Adrenal gland (tissue), 12 donors: Measurements from ENCODE around the gene RPL15. TPM values are rescaled to one million over a fixed set of nuclear protein-coding genes. Genes with fewer than 3 reads are reported as not detected.

Source experiments
- DNase-seq, 7 donors: peaks; one replicate each; pipeline ENCODE4 v3.0.0-alpha.2; 2019 to 2020
- H3K27ac ChIP-seq, 5 donors: fragments of 200-600 bp; sonication (generic) in 4 of 5; 1 replicate in 3 of 5; 2 replicates in 2 of 5; pipeline versions ENCODE4 v1.5.1 to v1.8.0; 2016 to 2020; ENCODE audit warnings: mild to moderate bottlenecking in 1 of 5
- H3K27me3 ChIP-seq: fragments of 200-600 bp; 2 replicates; pipeline ENCODE4 v1.8.0; 2021
- H3K36me3 ChIP-seq, 2 donors: fragments of 200-600 bp; replicated peaks in 1 of 2; 1 replicate in 1 of 2; 2 replicates in 1 of 2; pipeline versions ENCODE4 v1.5.1 to v1.8.0; 2018 to 2022
- H3K4me1 ChIP-seq, 2 donors: fragments of 200-600 bp; replicated peaks in 1 of 2; 1 replicate in 1 of 2; 2 replicates in 1 of 2; pipeline versions ENCODE4 v1.5.1 to v1.8.0; 2018 to 2021
- H3K4me3 ChIP-seq, 4 donors: fragments of 200-600 bp; sonication (generic) in 3 of 4; one replicate each; pipeline ENCODE4 v1.5.1; 2016 to 2018
- H3K9me3 ChIP-seq, 3 donors: fragments of 200-600 bp; sonication (generic) in 1 of 3; replicated peaks in 1 of 3; 1 replicate in 2 of 3; 2 replicates in 1 of 3; pipeline versions ENCODE4 v1.5.1 to v1.8.0; 2016 to 2021
- CTCF ChIP-seq, 6 experiments: fragments of 450-650 bp in 4 of 6; fragments of 200-600 bp in 2 of 6; sonication (generic) in 1 of 6; IDR thresholded peaks; 1 replicate in 5 of 6; 2 replicates in 1 of 6; pipeline versions ENCODE4 v1.5.1 to v1.8.0; 2016 to 2021; ENCODE audit warnings: antibody characterized with exemption in 6 of 6, mild to moderate bottlenecking in 2 of 6, moderate library complexity in 1 of 6
- POLR2A ChIP-seq, 2 donors: fragments of 450-650 bp; IDR thresholded peaks; one replicate each; pipeline ENCODE4 v1.6.1; 2017; ENCODE audit warnings: antibody characterized with exemption in 2 of 2, mild to moderate bottlenecking in 2 of 2, moderate library complexity in 1 of 2
- WGBS, 4 donors: extraction: QIAGEN DNeasy Blood & Tissue Kit in 2 of 4; methylation state at CpG; one replicate each; pipeline versions ENCODE4 v1.1.5 to v1.1.7; 2013 to 2017; 5-methylcytosine and 5-hydroxymethylcytosine counted together
- intact Hi-C, 2 donors: fragments of 100-400 bp; cut with DNase I; formaldehyde crosslinking; loops; one replicate each; pipeline versions ENCODE4 v1.14.1 to v1.15.0; 2022 to 2023
- polyA plus RNA-seq, 3 donors: library from polyadenylated mRNA; stranded (reverse); fragments of 200-250 nt in 2 of 3; fragments of 350-450 nt in 1 of 3; fragmentation: Illumina TruSeq in 1 of 3; extraction: RNeasy Lipid Tissue Mini Kit (QIAGEN cat#74804) in 1 of 3; gene quantifications; one replicate each; pipeline ENCODE4 v1.2.3, GENCODE V29; 2013 to 2014
- total RNA-seq, 9 donors: library from RNA; depleted of rRNA in 4 of 9; stranded (reverse); fragments of >200 nt in 4 of 9; fragments of 120-200 nt in 1 of 9; fragmentation: NEBNext Ultra II Directional in 1 of 9; extraction: Animal tissue kit (Norgen Biotek cat#: 25700) in 1 of 9; gene quantifications; one replicate each; pipeline versions ENCODE4 v1.1.0 to v1.2.4, GENCODE V29; 2013 to 2023
- donor health status: healthy with polysubstance abuse.
- donor health status: Bipolar disorder and iron deficiency.
- donor health status: DM: yes; HTN: yes; CAD: no.
- donor health status: DM: no; HTN: no; CAD: no.
- donor health status: DM: no; HTN: no; CAD: no.
- donor health status: DM: yes; HTN: yes; CAD: no.

RPL15 gene
- total and polyA plus RNA-seq, 12 donors: 760 to 3,034 (median 1,758) TPM

DNA sequence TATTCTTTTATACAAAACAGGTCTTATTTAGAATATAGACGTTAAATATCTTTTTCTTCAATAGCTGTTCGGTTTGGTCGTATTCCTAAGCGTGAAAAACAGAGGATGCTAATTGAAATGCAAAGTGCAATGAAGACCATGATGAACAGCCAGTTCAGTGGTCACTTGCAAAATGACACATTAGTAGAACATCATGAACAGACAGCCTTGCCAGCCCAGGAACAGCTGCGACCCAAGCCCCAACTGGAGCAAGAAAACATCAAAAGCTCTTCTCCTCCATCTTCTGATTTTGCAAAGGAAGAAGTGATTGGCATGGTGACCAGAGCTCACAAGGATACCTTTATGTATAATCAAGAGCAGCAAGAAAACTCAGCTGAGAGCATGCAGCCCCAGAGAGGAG is 45.0 kb downstream of the RPL15 start:
- H3K36me3 ChIP-seq: peaks cover 0 to 44% of the 10 kb centered on the region in 2 donors
- H3K27me3 ChIP-seq: no peaks in the 10 kb centered on the region
- H3K27ac ChIP-seq: no peak overlapping the region
- TF ChIP-seq CTCF (IDR thresholded peaks at IDR 0.05) (no peak), POLR2A (IDR thresholded peaks at IDR 0.05) (no peak)
- WGBS, 4 donors: 96 to 98% (median 96%) methylated on average over 5 of the region's 5 CpGs
- no peak overlapping the region for H3K4me3 ChIP-seq
- intact Hi-C loops: no loop called here
- H3K4me1 ChIP-seq: peaks cover 4 to 13% of the 10 kb centered on the region in 2 donors
- DNase-seq: no peak
- no peaks in the 10 kb centered on the region for H3K9me3 ChIP-seq

GRCh38 chr3:23964537-23965235 is 47.8 kb downstream of the RPL15 start:
- H3K4me1 ChIP-seq: peaks cover 0 to 5% of the 10 kb centered on the region in 2 donors

GRCh38 chr3:23966328-23966727 is 49.4 kb downstream of the RPL15 start:
- TF ChIP-seq POLR2A (IDR thresholded peaks at IDR 0.05): no peak
- TF ChIP-seq CTCF (IDR thresholded peaks at IDR 0.05): no peak
- no peak for DNase-seq
- no peaks in the 10 kb centered on the region for H3K27me3 ChIP-seq
- 82 to 96% (median 95%) methylated on average over 1 of the region's 1 CpG for WGBS, 4 donors
- H3K9me3 ChIP-seq: no peaks in the 10 kb centered on the region
- peaks cover 0 to 5% of the 10 kb centered on the region in 2 donors for H3K4me1 ChIP-seq
- intact Hi-C loops: no loop called here
- H3K4me3 ChIP-seq: no peak overlapping the region
- H3K27ac ChIP-seq: no peak overlapping the region
- H3K36me3 ChIP-seq: peaks cover 0 to 39% of the 10 kb centered on the region in 2 donors

More at GRCh38 chr3:23964537-23965235, 47.8 kb downstream of the RPL15 start:
- intact Hi-C loops: no loop called here
- TF ChIP-seq CTCF (IDR thresholded peaks at IDR 0.05): no peak
- TF ChIP-seq POLR2A (IDR thresholded peaks at IDR 0.05): no peak
- Histone ChIP-seq H3K27ac (no peak overlapping the region), H3K36me3 (peaks cover 0 to 49% of the 10 kb centered on the region in 2 donors), H3K9me3 (no peaks in the 10 kb centered on the region), H3K27me3 (no peaks in the 10 kb centered on the region), H3K4me3 (no peak overlapping the region)
- WGBS, 4 donors: 83 to 90% (median 89%) methylated on average over 3 of the region's 3 CpGs
- DNase-seq: no peak

- Histone ChIP-seq H3K27ac (no peak overlapping the region), H3K9me3 (no peaks in the 10 kb centered on the region), H3K4me3 (no peak overlapping the region), H3K27me3 (no peaks in the 10 kb centered on the region), H3K36me3 (peaks cover 0 to 26% of the 10 kb centered on the region in 2 donors), H3K4me1 (peaks cover 0 to 2% of the 10 kb centered on the region in 2 donors)
- DNase-seq: no peak
- 81 to 88% (median 86%) methylated on average over 5 of the region's 5 CpGs for WGBS, 4 donors
- TF ChIP-seq POLR2A (IDR thresholded peaks at IDR 0.05) (no peak), CTCF (IDR thresholded peaks at IDR 0.05) (no peak)
- intact Hi-C loops: no loop called here
These were observed 51.7 kb downstream of the RPL15 start for GRCh38 chr3:23968463-23969184.
